HUES64 (cell line): ENCODE results near the gene PCCA.
A peak's percentile ranks its signal among the peaks of the same experiment; 100 is the strongest.

Source experiments
- H3K27ac ChIP-seq: 2 replicates; pipeline ENCODE4 v1.7.0; 2013; ENCODE audit warnings: low read depth, low read length, inconsistent platforms
- H3K27me3 ChIP-seq: 2 replicates; pipeline ENCODE4 v1.6.1; 2013; ENCODE audit warnings: mild to moderate bottlenecking, low read length; ENCODE audit not compliant: insufficient read depth
- H3K36me3 ChIP-seq: 2 replicates; pipeline ENCODE4 v1.6.1; 2013; ENCODE audit warnings: mild to moderate bottlenecking, low read length; ENCODE audit not compliant: insufficient read depth
- H3K4me1 ChIP-seq: 2 replicates; pipeline ENCODE4 v1.6.1; 2013; ENCODE audit warnings: mild to moderate bottlenecking, low read length, moderate library complexity; ENCODE audit not compliant: insufficient read depth
- H3K4me3 ChIP-seq: 2 replicates; pipeline ENCODE4 v1.5.1; 2013; ENCODE audit warnings: mild to moderate bottlenecking, low read length, moderate library complexity
- H3K9ac ChIP-seq: 2 replicates; pipeline ENCODE4 v1.6.1; 2013; ENCODE audit warnings: mild to moderate bottlenecking, low read depth, low read length
- H3K9me3 ChIP-seq: 2 replicates; pipeline ENCODE4 v1.6.1; 2013; ENCODE audit warnings: low read depth, low read length; ENCODE audit not compliant: insufficient read depth
- WGBS: fragments of 150-250, 120-280 bp; methylation state at CpG from one replicate; pipeline ENCODE4 v1.1.7; 2013; ENCODE audit warnings: missing lambda C conversion rate; 5-methylcytosine and 5-hydroxymethylcytosine counted together

Gene PCCA

GRCh38 chr13:100196375-100196774 is 107.5 kb downstream of the PCCA start:
- H3K27ac ChIP-seq: peak overlapping the region; percentile 87; the same call in 1 of the 2 replicates
- H3K4me1 ChIP-seq: peaks cover 34% of the 10 kb centered on the region
- WGBS: 40% methylated on average over 1 of the region's 3 CpGs
- H3K27me3 ChIP-seq: no peaks in the 10 kb centered on the region
- peak overlapping the region; percentile 4; the same call in 1 of the 2 replicates for H3K9ac ChIP-seq
- H3K9me3 ChIP-seq: no peaks in the 10 kb centered on the region
- H3K36me3 ChIP-seq: no peaks in the 10 kb centered on the region
- no peak overlapping the region for H3K4me3 ChIP-seq

DNA sequence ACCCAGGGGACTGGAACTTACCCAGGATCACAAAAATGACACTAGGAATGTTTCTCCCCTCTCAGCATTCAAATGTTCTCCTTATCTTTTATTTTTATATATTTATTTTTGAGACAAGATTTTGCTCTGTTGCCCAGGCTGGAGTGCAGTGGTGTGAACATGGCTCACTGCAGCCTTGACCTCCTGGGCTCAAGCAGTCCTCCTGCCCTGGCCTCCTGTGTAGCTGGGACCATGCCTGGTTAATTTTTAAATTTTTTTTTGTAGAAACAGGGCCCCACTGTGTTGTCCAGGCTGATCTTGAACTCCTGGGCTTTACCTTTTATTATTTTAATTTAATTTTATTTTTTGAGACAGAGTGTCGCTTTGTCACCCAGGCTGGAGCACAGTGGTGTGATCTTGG is 108.2 kb downstream of the PCCA start:
- H3K36me3 ChIP-seq: no peaks in the 10 kb centered on the region
- H3K27me3 ChIP-seq: no peaks in the 10 kb centered on the region
- 92% methylated on average over 1 of the region's 1 CpG for WGBS
- H3K4me1 ChIP-seq: peaks cover 34% of the 10 kb centered on the region
- H3K9ac ChIP-seq: no peak overlapping the region
- H3K9me3 ChIP-seq: no peaks in the 10 kb centered on the region
- no peak overlapping the region for H3K4me3 ChIP-seq
- H3K27ac ChIP-seq: peak overlapping the region; percentile 87; the same call in 1 of the 2 replicates

DNA sequence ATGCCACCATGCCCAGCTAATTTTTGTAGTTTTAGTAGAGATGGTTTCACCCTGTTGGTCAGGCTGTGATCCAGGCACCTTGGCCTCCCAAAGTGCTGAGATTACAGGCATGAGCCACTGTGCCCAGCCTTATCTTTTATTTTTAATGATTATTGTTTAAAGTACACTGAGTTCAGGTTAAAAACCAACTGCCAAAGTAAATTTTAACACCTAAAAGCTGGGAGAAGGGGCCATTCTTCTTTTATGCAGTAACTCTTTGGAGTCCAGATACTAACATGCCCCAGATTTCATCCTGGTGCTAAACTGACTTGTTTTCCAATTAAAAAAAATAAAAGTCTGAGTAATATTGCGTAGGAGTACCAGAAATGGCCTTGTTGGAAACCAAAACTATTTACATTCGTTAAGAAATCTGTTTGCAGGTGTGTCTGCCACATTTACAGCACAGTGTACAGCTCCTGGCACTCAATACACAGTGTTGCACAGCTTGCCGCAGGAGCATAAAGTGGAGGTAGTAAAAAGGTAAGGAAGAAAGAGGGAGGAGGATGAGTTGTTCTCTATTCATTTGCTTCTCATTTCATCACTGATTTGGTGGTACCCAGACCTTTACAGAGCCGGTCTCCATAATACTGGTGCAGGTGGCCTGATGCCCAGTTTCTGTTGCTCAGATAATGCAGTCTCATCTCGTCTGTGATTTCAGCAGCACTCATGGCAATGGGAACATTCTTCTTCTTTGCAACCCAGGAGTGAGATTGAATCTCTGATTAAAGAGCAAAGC is 108.9 kb downstream of the PCCA start:
- 95% methylated on average over 5 of the region's 5 CpGs for WGBS

DNA sequence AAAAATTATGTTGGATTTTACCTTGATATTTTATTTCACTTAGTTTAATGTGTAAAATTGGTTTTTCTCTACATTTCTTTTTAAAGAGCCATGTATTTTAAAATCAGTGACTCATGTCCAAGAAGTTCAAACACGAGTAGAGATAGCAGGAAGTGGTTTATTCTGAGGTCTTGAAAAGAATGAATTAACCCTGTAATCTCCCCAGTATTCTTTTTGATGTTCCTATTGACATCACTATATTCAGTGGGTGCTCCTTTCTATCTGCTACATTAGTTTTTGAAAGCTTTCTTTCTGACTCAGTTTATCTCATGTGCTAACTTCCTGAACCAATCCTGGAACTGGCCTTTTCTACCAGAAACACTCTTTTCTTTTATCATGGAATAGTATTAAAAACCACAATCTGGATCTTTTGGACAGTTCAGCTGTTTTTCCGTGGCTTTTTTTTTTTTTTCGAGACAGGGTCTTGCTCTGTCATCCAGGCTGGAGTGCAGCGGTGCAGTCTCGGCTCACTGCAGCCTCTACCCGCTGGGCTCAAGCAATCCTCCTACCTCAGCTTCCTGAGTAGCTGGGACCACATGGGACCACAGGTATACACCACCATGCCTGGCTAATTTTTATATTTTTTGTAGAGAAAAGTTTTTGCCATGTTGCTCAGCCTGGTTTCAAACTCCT is 114.9 kb downstream of the PCCA start:
- Histone ChIP-seq H3K27ac (no peak overlapping the region), H3K4me3 (no peak overlapping the region), H3K4me1 (no peaks in the 10 kb centered on the region), H3K36me3 (peaks cover under 1% of the 10 kb centered on the region; the same call in 1 of the 2 replicates), H3K27me3 (no peaks in the 10 kb centered on the region), H3K9ac (no peak overlapping the region), H3K9me3 (no peaks in the 10 kb centered on the region)
- 91% methylated on average over 6 of the region's 6 CpGs for WGBS

More for the DNA sequence above, 108.9 kb downstream of the PCCA start:
- Histone ChIP-seq H3K4me1 (peaks cover 32% of the 10 kb centered on the region), H3K9ac (no peak overlapping the region), H3K9me3 (no peaks in the 10 kb centered on the region), H3K27ac (no peak overlapping the region), H3K27me3 (no peaks in the 10 kb centered on the region), H3K4me3 (no peak overlapping the region), H3K36me3 (no peaks in the 10 kb centered on the region)

DNA sequence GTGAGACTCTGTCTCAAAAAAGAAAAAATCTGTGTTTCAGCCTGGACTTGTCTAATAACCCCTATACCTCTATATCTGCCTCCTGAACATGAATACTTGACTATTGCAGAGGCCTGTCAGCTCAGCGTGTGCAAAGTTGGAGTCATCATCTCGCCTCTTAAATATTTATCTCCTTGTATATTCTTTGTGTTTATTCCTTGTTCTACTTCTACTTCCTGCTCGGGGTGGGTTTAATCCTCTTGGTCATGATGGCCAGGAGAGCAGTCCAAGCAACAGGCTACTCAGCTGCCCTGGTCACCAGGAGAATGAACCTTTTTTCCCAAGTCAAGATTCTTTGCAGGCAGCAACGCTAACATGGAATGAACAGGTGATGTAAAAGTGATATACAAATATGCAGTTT is 119.1 kb downstream of the PCCA start:
- H3K27me3 ChIP-seq: no peaks in the 10 kb centered on the region

GRCh38 chr13:100208626-100209025 is 119.7 kb downstream of the PCCA start:
- peaks cover 13% of the 10 kb centered on the region for H3K36me3 ChIP-seq
- WGBS: 94% methylated on average over 2 of the region's 2 CpGs
- H3K27ac ChIP-seq: no peak overlapping the region
- no peaks in the 10 kb centered on the region; the same call in 1 of the 2 replicates for H3K4me1 ChIP-seq
- no peaks in the 10 kb centered on the region for H3K27me3 ChIP-seq
- no peak overlapping the region for H3K4me3 ChIP-seq
- no peak overlapping the region for H3K9ac ChIP-seq
- H3K9me3 ChIP-seq: no peaks in the 10 kb centered on the region

More for the DNA sequence above, 119.1 kb downstream of the PCCA start:
- Histone ChIP-seq H3K9ac (no peak overlapping the region), H3K9me3 (no peaks in the 10 kb centered on the region), H3K4me3 (no peak overlapping the region), H3K4me1 (no peaks in the 10 kb centered on the region; the same call in 1 of the 2 replicates), H3K36me3 (peaks cover 13% of the 10 kb centered on the region), H3K27ac (no peak overlapping the region)
- 97% methylated on average over 4 of the region's 4 CpGs for WGBS

DNA sequence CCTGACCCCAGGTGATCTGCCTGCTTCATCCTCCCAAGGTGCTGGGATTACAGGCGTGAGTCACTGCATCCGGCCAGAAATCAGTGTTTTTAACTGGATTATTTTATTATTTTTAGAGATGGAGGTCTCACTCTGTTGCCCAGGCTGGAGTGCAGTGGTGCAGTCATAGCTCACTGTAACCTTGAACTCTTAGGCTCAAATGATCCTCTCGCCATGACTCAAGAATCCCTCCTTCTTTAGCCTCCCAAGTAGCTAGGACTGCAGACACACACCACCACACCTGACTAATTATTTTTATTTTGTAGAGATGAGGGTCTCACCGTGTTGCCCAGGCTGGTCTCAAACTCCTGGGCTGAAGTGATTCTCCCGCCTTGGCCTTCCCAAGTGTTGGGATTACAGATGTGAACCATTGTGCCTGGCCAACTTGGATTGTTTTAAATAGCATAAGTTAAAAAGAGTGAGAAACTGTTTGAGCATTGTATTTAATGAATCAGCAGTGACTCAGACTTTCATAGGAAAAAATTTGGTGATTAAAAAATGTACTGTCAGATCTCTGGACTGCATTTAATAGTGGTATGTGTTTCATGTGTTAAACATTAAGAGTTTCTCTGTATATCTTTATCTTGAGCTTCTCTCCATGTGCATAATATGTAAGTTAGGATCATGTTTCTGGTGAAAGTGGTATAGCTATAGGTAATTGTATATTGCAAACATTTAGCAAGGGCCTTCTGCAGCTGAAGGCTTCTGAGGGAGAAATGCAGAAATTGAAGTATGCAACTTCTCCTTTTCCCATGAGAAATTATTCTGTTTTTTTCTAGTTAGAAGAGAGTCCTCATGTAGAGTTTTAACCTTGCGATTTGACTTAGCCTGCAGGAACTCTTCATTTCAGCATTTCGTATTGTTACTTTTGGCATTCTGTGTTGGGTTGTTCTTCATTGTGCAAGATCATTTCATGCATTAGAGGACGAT is 121.2 kb downstream of the PCCA start:
- Histone ChIP-seq H3K4me3 (no peak overlapping the region), H3K27me3 (no peaks in the 10 kb centered on the region), H3K27ac (no peak overlapping the region), H3K9me3 (no peaks in the 10 kb centered on the region), H3K9ac (no peak overlapping the region), H3K4me1 (peaks cover 5% of the 10 kb centered on the region), H3K36me3 (peaks cover 13% of the 10 kb centered on the region)
- WGBS: 95% methylated on average over 8 of the region's 8 CpGs

GRCh38 chr13:100211016-100211710 is 122.3 kb downstream of the PCCA start:
- Histone ChIP-seq H3K4me1 (peaks cover 6% of the 10 kb centered on the region), H3K27ac (no peak overlapping the region), H3K9me3 (no peaks in the 10 kb centered on the region), H3K4me3 (no peak overlapping the region), H3K36me3 (peaks cover 15% of the 10 kb centered on the region), H3K27me3 (no peaks in the 10 kb centered on the region), H3K9ac (no peak overlapping the region)
- 96% methylated on average over 3 of the region's 4 CpGs for WGBS

- Histone ChIP-seq H3K36me3 (peaks cover 18% of the 10 kb centered on the region), H3K9ac (no peak overlapping the region), H3K27me3 (no peaks in the 10 kb centered on the region), H3K9me3 (no peaks in the 10 kb centered on the region), H3K4me3 (no peak overlapping the region), H3K4me1 (peaks cover 6% of the 10 kb centered on the region), H3K27ac (no peak overlapping the region)
- 88% methylated on average over 2 of the region's 2 CpGs for WGBS
Measured at GRCh38 chr13:100212904-100213553, 124.1 kb downstream of the PCCA start.

GRCh38 chr13:100213576-100213975 is 124.7 kb downstream of the PCCA start:
- H3K4me3 ChIP-seq: no peak overlapping the region
- no peaks in the 10 kb centered on the region for H3K9me3 ChIP-seq
- H3K36me3 ChIP-seq: peaks cover 18% of the 10 kb centered on the region
- no peak overlapping the region for H3K9ac ChIP-seq
- 96% methylated on average over 2 of the region's 2 CpGs for WGBS
- H3K27me3 ChIP-seq: no peaks in the 10 kb centered on the region
- H3K4me1 ChIP-seq: peaks cover 6% of the 10 kb centered on the region
- no peak overlapping the region for H3K27ac ChIP-seq
